GM23338 (cell line): ENCODE measurements around the gene ARHGAP28. TPM values are rescaled to one million over a fixed set of nuclear protein-coding genes. Genes with fewer than 3 reads are reported as not detected.

Experiments
- ATAC-seq: fragments of 200-7000 bp; cut with Tn5 transposase; 3 replicates; pipeline ENCODE4 v1.9.1; 2020
- DNase-seq: peaks from one replicate; pipeline ENCODE4 v3.0.0-alpha.2; 2015; ENCODE audit warnings: low spot score
- H2AFZ ChIP-seq: fragments of 200-600 bp; sonication (generic); 2 replicates; pipeline ENCODE4 v1.8.0; 2016; ENCODE audit warnings: antibody characterized with exemption, mild to moderate bottlenecking, moderate library complexity
- H3F3A ChIP-seq: fragments of 200-600 bp; sonication (generic); replicated peaks from 2 replicates; pipeline ENCODE4 v1.8.0; 2017; ENCODE audit warnings: antibody characterized with exemption, mixed run types, low read depth
- H3K27ac ChIP-seq: fragments of 200-600 bp; sonication (generic); 2 replicates; pipeline ENCODE4 v1.6.1; 2016; ENCODE audit warnings: low read depth
- H3K27me3 ChIP-seq: fragments of 200-600 bp; sonication (generic); 2 replicates; pipeline ENCODE4 v1.8.0; 2016; ENCODE audit warnings: mild to moderate bottlenecking, mixed run types, moderate library complexity; ENCODE audit not compliant: insufficient read depth
- H3K36me3 ChIP-seq: fragments of 200-600 bp; sonication (generic); 2 replicates; pipeline ENCODE4 v1.8.0; 2016; ENCODE audit warnings: mild to moderate bottlenecking; ENCODE audit not compliant: insufficient read depth
- H3K4me1 ChIP-seq: fragments of 200-600 bp; sonication (generic); 2 replicates; pipeline ENCODE4 v1.8.0; 2016; ENCODE audit warnings: mild to moderate bottlenecking, moderate library complexity; ENCODE audit not compliant: insufficient read depth
- H3K4me2 ChIP-seq: fragments of 200-600 bp; sonication (generic); 2 replicates; pipeline ENCODE4 v1.7.1; 2017; ENCODE audit warnings: mixed run types
- H3K4me3 ChIP-seq: fragments of 200-600 bp; sonication (generic); 2 replicates; pipeline ENCODE4 v1.6.1; 2016; ENCODE audit warnings: mixed run types
- H3K79me2 ChIP-seq: fragments of 200-600 bp; sonication (generic); replicated peaks from 2 replicates; pipeline ENCODE4 v1.8.0; 2017; ENCODE audit warnings: mild to moderate bottlenecking; ENCODE audit not compliant: insufficient read depth
- H3K9me2 ChIP-seq: fragments of 200-600 bp; sonication (generic); 2 replicates; pipeline ENCODE4 v1.8.0; 2017; ENCODE audit not compliant: insufficient read depth
- H4K20me1 ChIP-seq: fragments of 200-600 bp; sonication (generic); replicated peaks from 2 replicates; pipeline ENCODE4 v1.8.0; 2017; ENCODE audit warnings: mild to moderate bottlenecking; ENCODE audit not compliant: insufficient read depth
- H3K27ac Mint-ChIP-seq: 2 replicates; pipeline ENCODE4 v1.8.0; 2020; ENCODE audit warnings: inconsistent platforms, mild to moderate bottlenecking, moderate library complexity, mixed read lengths
- H3K27me3 Mint-ChIP-seq: 3 replicates; pipeline ENCODE4 v1.8.0; 2022; ENCODE audit warnings: low read depth, mild to moderate bottlenecking, moderate library complexity, mixed read lengths, inconsistent platforms; ENCODE audit not compliant: insufficient read depth, poor library complexity
- H3K36me3 Mint-ChIP-seq: 3 replicates; pipeline ENCODE4 v1.8.0; 2021; ENCODE audit warnings: low read depth, mild to moderate bottlenecking, inconsistent platforms, moderate library complexity, mixed read lengths
- H3K4me1 Mint-ChIP-seq: 3 replicates; pipeline ENCODE4 v1.8.0; 2020; ENCODE audit warnings: mild to moderate bottlenecking, inconsistent platforms, mixed read lengths
- H3K4me3 Mint-ChIP-seq: 3 replicates; pipeline ENCODE4 v1.8.0; 2021; ENCODE audit warnings: moderate library complexity, mild to moderate bottlenecking, inconsistent platforms, mixed read lengths
- H3K9me3 Mint-ChIP-seq: 3 replicates; pipeline ENCODE4 v1.8.0; 2020; ENCODE audit warnings: moderate library complexity, mild to moderate bottlenecking, inconsistent platforms, mixed read lengths
- CREB1 ChIP-seq: fragments of 250-450 bp; sonication (Bioruptor Pico); IDR thresholded peaks from 2 replicates; pipeline ENCODE4 v1.5.0; 2020; ENCODE audit warnings: low read depth, mild to moderate bottlenecking, moderate library complexity
- CTCF ChIP-seq, 2 experiments: fragments of 200-600 bp in 1 of 2; sonication (generic) in 1 of 2; conservative IDR thresholded peaks; 2 replicates each; pipeline versions ENCODE4 v1.5.1 to v1.6.1; 2016 to 2017; ENCODE audit warnings: antibody characterized with exemption in 2 of 2, low read depth in 2 of 2, mild to moderate bottlenecking in 2 of 2, moderate library complexity in 1 of 2
- EZH2phosphoT487 ChIP-seq: fragments of 200-600 bp; sonication (generic); IDR thresholded peaks from one replicate; pipeline ENCODE4 v1.8.1; 2018; ENCODE audit warnings: antibody characterized with exemption; ENCODE audit not compliant: unreplicated experiment
- NANOG ChIP-seq: IDR thresholded peaks from 2 replicates; pipeline ENCODE4 v1.6.1; 2016; ENCODE audit warnings: antibody characterized with exemption, borderline replicate concordance
- ZNF462 ChIP-seq: fragments of 250-450 bp; sonication (Bioruptor Pico); IDR thresholded peaks from 2 replicates; pipeline ENCODE4 v1.5.0; 2020; ENCODE audit warnings: mild to moderate bottlenecking, moderate library complexity
- polyA plus RNA-seq: library from polyadenylated mRNA; unstranded; fragments of >200 nt; fragmentation: Nextera tagmentation; extraction: Ambion mirVana; gene quantifications from 2 replicates; pipeline ENCODE4 v1.2.1, GENCODE V29; 2016
- total RNA-seq: library from RNA; depleted of rRNA; stranded (reverse); fragments of >200 nt; shearing (Covaris generic); gene quantifications from 2 replicates; pipeline ENCODE4 v1.2.3, GENCODE V29; 2014

The ARHGAP28 gene
- total and polyA plus RNA-seq, 2 experiments from 2014 or later, result 2.8 to 9.6 TPM

GRCh38 chr18:6960656-6961055 lies 231.1 kb downstream of the ARHGAP28 start:
- Histone ChIP-seq H3K9me2 (no peaks in the 10 kb centered on the region), H3K79me2 (no peaks in the 10 kb centered on the region), H3K27me3 (no peaks in the 10 kb centered on the region), H3K4me3 (no peak overlapping the region), H3K36me3 (peaks cover 37% of the 10 kb centered on the region), H3K4me1 (no peaks in the 10 kb centered on the region), H3F3A (no peaks in the 10 kb centered on the region), H4K20me1 (0 out of 2 replicates have a peak, but pooled peaks cover 4% of the 10 kb centered on the region), H3K4me2 (no peak overlapping the region), H3K27ac (no peak overlapping the region), H2AFZ (no peak overlapping the region)
- DNase-seq (no peak), ATAC-seq (no peak)
- H3K27ac Mint-ChIP-seq, result no peak overlapping the region
- no peak overlapping the region for H3K4me3 Mint-ChIP-seq
- no peak for TF ChIP-seq EZH2phosphoT487
- no peak for TF ChIP-seq CREB1 (CRISPR knock-in tag)
- TF ChIP-seq CTCF (conservative IDR thresholded peaks at IDR 0.05; ENCODE audit: low read depth in 2 of 2), result no peak
- no peak for TF ChIP-seq NANOG
- no peak for TF ChIP-seq ZNF462 (CRISPR knock-in tag)
- H3K36me3 Mint-ChIP-seq, result peaks cover 53% of the 10 kb centered on the region
- peaks cover 2% of the 10 kb centered on the region; the same call in 2 of the 3 replicates for H3K9me3 Mint-ChIP-seq
- H3K27me3 Mint-ChIP-seq, result peaks cover 2% of the 10 kb centered on the region
- no peaks in the 10 kb centered on the region for H3K4me1 Mint-ChIP-seq
